Osteocyte (in vitro differentiated cells): ENCODE measurements around the gene PDE6B. TPM values are rescaled to one million over a fixed set of nuclear protein-coding genes. Genes with fewer than 3 reads are reported as not detected.

Experiments
- DNase-seq: peaks from one replicate; pipeline ENCODE4 v3.0.0; 2021; ENCODE audit warnings: mixed read lengths; ENCODE audit not compliant: unreplicated experiment; ENCODE audit errors: extremely low spot score
- H3K27ac Mint-ChIP-seq: one replicate; pipeline ENCODE4 v1.8.0; 2021; ENCODE audit warnings: mild to moderate bottlenecking, mixed read lengths; ENCODE audit not compliant: unreplicated experiment
- H3K27me3 Mint-ChIP-seq: one replicate; pipeline ENCODE4 v1.8.0; 2021; ENCODE audit warnings: mixed read lengths; ENCODE audit not compliant: unreplicated experiment
- H3K36me3 Mint-ChIP-seq: one replicate; pipeline ENCODE4 v1.8.0; 2021; ENCODE audit warnings: mixed read lengths; ENCODE audit not compliant: unreplicated experiment
- H3K4me1 Mint-ChIP-seq: one replicate; pipeline ENCODE4 v1.8.0; 2021; ENCODE audit warnings: mixed read lengths; ENCODE audit not compliant: unreplicated experiment
- H3K4me3 Mint-ChIP-seq: one replicate; pipeline ENCODE4 v1.8.0; 2021; ENCODE audit warnings: mild to moderate bottlenecking, moderate library complexity, mixed read lengths; ENCODE audit not compliant: unreplicated experiment
- H3K9me3 Mint-ChIP-seq: one replicate; pipeline ENCODE4 v1.8.0; 2021; ENCODE audit warnings: mixed read lengths; ENCODE audit not compliant: unreplicated experiment
- CTCF ChIP-seq: fragments of 200-600 bp; sonication (generic); IDR thresholded peaks from 2 replicates; pipeline ENCODE4 v1.5.0; 2021; ENCODE audit warnings: antibody characterized with exemption, mild to moderate bottlenecking, moderate library complexity
- total RNA-seq: library from RNA; stranded (reverse); gene quantifications from 2 replicates; pipeline ENCODE4 v1.2.1, GENCODE V29; 2021

Gene PDE6B
- total RNA-seq, 1 donor from 2014 or later: 1.6 TPM

- Mint-ChIP-seq H3K9me3 (no peaks in the 10 kb centered on the region), H3K4me3 (peak overlapping the region; percentile 32), H3K36me3 (no peaks in the 10 kb centered on the region), H3K27ac (no peak overlapping the region), H3K27me3 (no peaks in the 10 kb centered on the region), H3K4me1 (peaks cover 14% of the 10 kb centered on the region)
- no peak for TF ChIP-seq CTCF
- no peak for DNase-seq
Observed at GRCh38 chr4:677431-678293, 52.3 kb downstream of the PDE6B start.

- no peak for DNase-seq
- H3K4me3 Mint-ChIP-seq: no peak overlapping the region
- peaks cover 9% of the 10 kb centered on the region for H3K4me1 Mint-ChIP-seq
- no peaks in the 10 kb centered on the region for H3K9me3 Mint-ChIP-seq
- H3K36me3 Mint-ChIP-seq: no peaks in the 10 kb centered on the region
- H3K27me3 Mint-ChIP-seq: no peaks in the 10 kb centered on the region
- no peak overlapping the region for H3K27ac Mint-ChIP-seq
- TF ChIP-seq CTCF: no peak
Observed at GRCh38 chr4:678331-679103, 53.1 kb downstream of the PDE6B start.

DNA sequence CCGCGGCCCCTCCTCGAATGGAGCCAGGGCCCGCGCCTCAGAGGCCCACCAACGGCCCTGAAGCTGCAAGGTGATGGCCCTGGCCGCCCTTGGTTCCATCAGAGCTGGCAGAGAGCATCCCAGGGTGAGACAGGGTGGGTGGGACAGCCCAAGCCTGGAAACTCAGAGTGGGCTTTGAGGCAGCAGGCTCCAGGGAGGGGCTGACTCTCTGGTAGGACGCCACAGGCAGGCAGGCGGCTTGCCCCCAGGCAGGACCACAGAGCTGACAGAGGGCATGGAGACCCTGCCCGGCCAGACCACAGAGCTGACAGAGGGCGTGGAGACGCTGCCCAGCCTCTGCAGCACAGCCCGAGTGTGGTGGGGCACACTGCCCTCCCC is 53.7 kb downstream of the PDE6B start:
- no peak for TF ChIP-seq CTCF
- H3K36me3 Mint-ChIP-seq: no peaks in the 10 kb centered on the region
- no peak overlapping the region for H3K4me3 Mint-ChIP-seq
- H3K27me3 Mint-ChIP-seq: no peaks in the 10 kb centered on the region
- H3K27ac Mint-ChIP-seq: no peak overlapping the region
- no peaks in the 10 kb centered on the region for H3K9me3 Mint-ChIP-seq
- DNase-seq: no peak
- peaks cover 11% of the 10 kb centered on the region for H3K4me1 Mint-ChIP-seq

GRCh38 chr4:679629-680028 is 54.3 kb downstream of the PDE6B start:
- no peaks in the 10 kb centered on the region for H3K36me3 Mint-ChIP-seq
- H3K4me3 Mint-ChIP-seq: no peak overlapping the region
- no peaks in the 10 kb centered on the region for H3K27me3 Mint-ChIP-seq
- TF ChIP-seq CTCF: no peak
- H3K4me1 Mint-ChIP-seq: peaks cover 11% of the 10 kb centered on the region
- no peak overlapping the region for H3K27ac Mint-ChIP-seq
- H3K9me3 Mint-ChIP-seq: no peaks in the 10 kb centered on the region
- DNase-seq: no peak

DNA sequence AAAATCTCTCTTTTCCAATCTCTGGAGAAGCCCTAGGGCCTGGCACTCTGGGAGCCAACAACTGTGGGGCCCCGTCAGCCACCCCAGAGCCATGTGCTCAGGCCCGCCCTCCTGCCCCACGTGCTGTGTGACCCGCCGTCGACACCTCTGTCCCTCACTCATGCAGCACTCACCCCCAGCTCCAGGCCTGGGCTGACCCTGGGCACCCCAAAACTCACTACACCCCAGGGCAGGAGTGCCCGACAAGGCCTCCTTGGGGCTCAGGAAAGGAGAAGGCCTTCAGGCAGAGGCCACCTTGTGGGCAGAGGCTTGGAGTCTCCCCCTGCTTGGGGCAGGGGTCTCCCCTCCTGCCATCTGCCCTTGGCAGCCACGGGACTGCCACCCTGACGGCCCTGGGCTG is 54.7 kb downstream of the PDE6B start:
- Mint-ChIP-seq H3K36me3 (no peaks in the 10 kb centered on the region), H3K4me1 (peaks cover 12% of the 10 kb centered on the region), H3K9me3 (no peaks in the 10 kb centered on the region), H3K27me3 (no peaks in the 10 kb centered on the region), H3K4me3 (no peak overlapping the region), H3K27ac (no peak overlapping the region)
- DNase-seq: no peak
- no peak for TF ChIP-seq CTCF
